IPS-20b (cell line): ENCODE measurements around the gene GSTO2.

Experiments used
- H3K27ac ChIP-seq: one replicate; pipeline ENCODE4 v1.5.1; 2013; ENCODE audit warnings: low read length
- H3K27me3 ChIP-seq: 2 replicates; pipeline ENCODE4 v1.6.1; 2013; ENCODE audit warnings: mild to moderate bottlenecking, low read length, inconsistent platforms; ENCODE audit not compliant: insufficient read depth
- H3K36me3 ChIP-seq: 2 replicates; pipeline ENCODE4 v1.6.1; 2013; ENCODE audit warnings: low read depth, mild to moderate bottlenecking, inconsistent platforms, low read length, moderate library complexity; ENCODE audit not compliant: insufficient read depth
- H3K4me1 ChIP-seq: 2 replicates; pipeline ENCODE4 v1.6.1; 2013; ENCODE audit warnings: mild to moderate bottlenecking, control low read depth, inconsistent platforms, low read length, moderate library complexity; ENCODE audit not compliant: insufficient read depth
- H3K4me3 ChIP-seq: 2 replicates; pipeline ENCODE4 v1.5.1; 2013; ENCODE audit warnings: mild to moderate bottlenecking, low read length, inconsistent platforms
- H3K9ac ChIP-seq: 2 replicates; pipeline ENCODE4 v1.6.1; 2013; ENCODE audit warnings: low read depth, mild to moderate bottlenecking, inconsistent platforms, low read length, moderate library complexity
- H3K9me3 ChIP-seq: 2 replicates; pipeline ENCODE4 v1.6.1; 2013; ENCODE audit warnings: mild to moderate bottlenecking, low read depth, low read length, inconsistent platforms; ENCODE audit not compliant: insufficient read depth

Gene GSTO2

GRCh38 chr10:104324931-104325330, 55.9 kb downstream of the GSTO2 start:
- Histone ChIP-seq H3K36me3 (no peaks in the 10 kb centered on the region; the same call in 1 of the 2 replicates), H3K4me3 (no peak overlapping the region), H3K9ac (no peak overlapping the region), H3K4me1 (peaks cover 59% of the 10 kb centered on the region), H3K27ac (no peak overlapping the region), H3K27me3 (no peaks in the 10 kb centered on the region), H3K9me3 (no peaks in the 10 kb centered on the region)

GRCh38 chr10:104325436-104326435, 56.8 kb downstream of the GSTO2 start:
- Histone ChIP-seq H3K27ac (no peak overlapping the region), H3K36me3 (no peaks in the 10 kb centered on the region; the same call in 1 of the 2 replicates), H3K27me3 (no peaks in the 10 kb centered on the region), H3K4me3 (no peak overlapping the region), H3K4me1 (peaks cover 64% of the 10 kb centered on the region), H3K9ac (no peak overlapping the region; the same call in 1 of the 2 replicates), H3K9me3 (no peaks in the 10 kb centered on the region)

GRCh38 chr10:104326991-104327610, 58.1 kb downstream of the GSTO2 start:
- Histone ChIP-seq H3K27ac (peak overlapping the region; percentile 88), H3K27me3 (no peaks in the 10 kb centered on the region), H3K4me3 (no peak overlapping the region), H3K9ac (peak overlapping the region; percentile 79; the same call in 1 of the 2 replicates), H3K4me1 (peaks cover 73% of the 10 kb centered on the region), H3K36me3 (no peaks in the 10 kb centered on the region; the same call in 1 of the 2 replicates), H3K9me3 (no peaks in the 10 kb centered on the region)

- H3K9ac ChIP-seq: peak overlapping the region; percentile 79; the same call in 1 of the 2 replicates
- H3K4me3 ChIP-seq: peak overlapping the region; percentile 51; the same call in 1 of the 2 replicates
- peaks cover 73% of the 10 kb centered on the region for H3K4me1 ChIP-seq
Observed at GRCh38 chr10:104327745-104328645, 59.0 kb downstream of the GSTO2 start.

DNA sequence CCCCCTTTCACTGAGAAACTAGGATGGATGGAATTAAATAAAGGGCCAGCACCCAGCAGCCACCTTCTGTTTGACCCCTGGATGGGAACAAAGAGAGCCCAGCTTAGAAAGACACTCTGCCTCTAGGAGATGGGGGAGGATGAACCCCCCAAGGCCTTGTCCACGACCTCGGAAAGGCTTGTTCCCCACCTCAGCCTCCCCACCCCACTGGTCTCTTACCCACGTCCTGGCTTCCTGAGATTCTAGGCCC, 59.6 kb downstream of the GSTO2 start:
- peak overlapping the region; percentile 88 for H3K27ac ChIP-seq
- peak overlapping the region; percentile 51 for H3K4me3 ChIP-seq
- H3K9ac ChIP-seq: peak overlapping the region; percentile 79
- H3K4me1 ChIP-seq: peaks cover 74% of the 10 kb centered on the region
- no peaks in the 10 kb centered on the region for H3K27me3 ChIP-seq
- H3K9me3 ChIP-seq: no peaks in the 10 kb centered on the region
- H3K36me3 ChIP-seq: no peaks in the 10 kb centered on the region; the same call in 1 of the 2 replicates

More at GRCh38 chr10:104327745-104328645, 59.0 kb downstream of the GSTO2 start:
- Histone ChIP-seq H3K27ac (peak overlapping the region; percentile 88), H3K9me3 (no peaks in the 10 kb centered on the region), H3K36me3 (no peaks in the 10 kb centered on the region; the same call in 1 of the 2 replicates), H3K27me3 (no peaks in the 10 kb centered on the region)

DNA sequence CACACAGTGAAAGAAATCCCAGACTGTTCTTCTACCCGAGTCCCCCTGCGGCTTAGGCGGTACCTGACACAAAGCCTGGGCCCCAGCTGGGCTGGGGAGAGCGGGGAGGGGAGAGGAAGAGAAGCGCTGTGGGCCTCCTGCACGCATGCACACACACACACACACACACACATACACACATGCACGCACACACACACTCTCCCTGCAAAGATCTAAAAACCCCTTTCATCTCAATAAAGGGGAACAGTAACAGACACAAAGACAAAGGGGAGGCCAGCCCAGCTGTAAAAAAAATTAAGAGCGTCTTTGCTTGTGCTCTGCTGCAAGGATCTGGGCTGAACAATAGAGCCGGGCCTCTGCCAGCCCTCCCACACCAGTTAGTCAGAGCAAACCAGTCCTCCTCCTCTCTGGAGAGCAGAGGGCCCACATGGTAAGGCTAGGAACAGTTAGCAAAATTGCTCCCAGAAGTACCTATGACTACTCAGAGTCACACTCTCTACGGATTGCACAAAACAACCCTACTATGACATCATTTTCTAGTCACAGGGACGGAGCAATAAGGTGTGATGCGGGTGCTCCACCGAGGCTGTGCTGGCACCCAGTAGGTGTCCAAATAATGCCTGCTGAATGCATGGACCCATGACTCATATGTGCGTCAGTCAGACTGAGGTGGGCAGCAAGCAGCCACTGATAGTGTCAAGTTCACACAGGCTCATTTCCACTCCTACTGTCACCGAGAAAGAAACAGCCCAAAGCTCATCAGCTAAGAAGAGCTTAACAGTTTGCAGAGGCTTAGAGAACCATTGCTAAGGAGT, 60.1 kb downstream of the GSTO2 start:
- Histone ChIP-seq H3K4me1 (peaks cover 74% of the 10 kb centered on the region), H3K4me3 (peak overlapping the region; percentile 51), H3K9me3 (no peaks in the 10 kb centered on the region), H3K9ac (peak overlapping the region; percentile 79), H3K36me3 (no peaks in the 10 kb centered on the region; the same call in 1 of the 2 replicates), H3K27me3 (no peaks in the 10 kb centered on the region), H3K27ac (peak overlapping the region; percentile 88)

DNA sequence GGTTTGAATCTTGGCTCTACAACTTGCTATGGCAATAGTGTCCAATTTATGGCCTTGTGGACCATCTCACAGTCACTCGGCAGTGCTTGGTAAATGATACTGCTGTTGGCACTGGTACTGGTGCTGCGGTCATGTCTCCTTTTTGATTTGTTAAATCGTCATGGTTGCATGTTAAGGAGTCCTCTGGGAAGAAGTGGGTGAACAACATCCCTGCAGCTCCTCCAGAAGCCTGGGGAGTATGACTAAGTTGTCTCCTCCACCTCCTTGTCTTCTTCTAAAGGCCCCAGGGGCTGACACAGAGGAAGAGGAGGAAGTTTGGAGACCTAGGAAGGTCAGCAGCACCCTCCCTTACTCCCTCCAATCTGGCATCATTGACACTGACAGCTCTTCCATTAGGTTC, 60.8 kb downstream of the GSTO2 start:
- Histone ChIP-seq H3K9ac (peak overlapping the region; percentile 79; the same call in 1 of the 2 replicates), H3K4me1 (peaks cover 78% of the 10 kb centered on the region), H3K27ac (peak overlapping the region; percentile 88), H3K36me3 (peaks cover 3% of the 10 kb centered on the region), H3K4me3 (0 out of 2 replicates have a peak overlapping the region, but pooled peaks have one; percentile 51), H3K9me3 (no peaks in the 10 kb centered on the region), H3K27me3 (no peaks in the 10 kb centered on the region)

DNA sequence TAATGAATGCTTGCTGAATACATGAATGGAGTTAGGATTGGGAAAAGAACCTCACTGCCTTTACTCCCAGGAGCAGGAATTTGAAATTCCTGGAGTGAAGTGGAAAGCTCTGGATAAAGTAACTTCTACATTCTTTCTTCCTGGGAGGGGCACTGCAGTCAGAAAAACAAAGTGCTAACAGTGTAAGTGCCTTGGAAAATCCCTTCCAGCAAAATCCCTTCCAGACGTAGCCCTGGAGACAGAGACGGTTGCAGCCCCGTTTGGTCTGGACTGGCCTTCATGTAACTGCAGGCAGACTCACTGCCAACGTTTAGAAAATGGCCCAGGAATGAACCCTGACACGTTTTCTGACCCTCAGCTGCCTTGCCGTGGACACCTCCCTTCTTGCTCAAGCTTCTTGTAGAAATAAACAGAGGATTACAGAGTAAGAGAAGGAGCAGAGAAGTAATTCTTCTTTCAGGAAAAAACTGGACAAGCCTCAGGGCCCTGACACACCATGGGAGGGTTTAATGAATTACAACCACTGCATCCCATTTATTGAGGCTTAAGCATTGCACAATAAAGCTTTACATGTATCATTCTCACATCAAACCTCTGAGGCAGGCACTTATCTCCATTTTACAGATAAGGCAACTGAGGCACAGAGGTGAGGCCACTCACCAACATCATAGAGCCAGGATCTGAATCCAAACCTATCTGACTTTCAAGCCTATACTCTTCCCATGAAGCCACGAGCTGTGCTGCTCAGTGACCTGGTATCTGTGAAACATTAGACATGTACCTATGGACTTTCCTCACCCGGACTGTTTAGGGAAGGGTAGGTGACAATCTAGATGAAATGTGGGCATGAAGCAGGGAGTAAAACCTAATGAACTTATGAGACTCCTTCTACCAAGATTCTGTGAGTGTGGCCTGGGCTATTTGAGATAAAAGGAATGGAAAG, 61.5 kb downstream of the GSTO2 start:
- peaks cover 79% of the 10 kb centered on the region for H3K4me1 ChIP-seq
- H3K27ac ChIP-seq: no peak overlapping the region
- H3K9ac ChIP-seq: peak overlapping the region; percentile 79; the same call in 1 of the 2 replicates

DNA sequence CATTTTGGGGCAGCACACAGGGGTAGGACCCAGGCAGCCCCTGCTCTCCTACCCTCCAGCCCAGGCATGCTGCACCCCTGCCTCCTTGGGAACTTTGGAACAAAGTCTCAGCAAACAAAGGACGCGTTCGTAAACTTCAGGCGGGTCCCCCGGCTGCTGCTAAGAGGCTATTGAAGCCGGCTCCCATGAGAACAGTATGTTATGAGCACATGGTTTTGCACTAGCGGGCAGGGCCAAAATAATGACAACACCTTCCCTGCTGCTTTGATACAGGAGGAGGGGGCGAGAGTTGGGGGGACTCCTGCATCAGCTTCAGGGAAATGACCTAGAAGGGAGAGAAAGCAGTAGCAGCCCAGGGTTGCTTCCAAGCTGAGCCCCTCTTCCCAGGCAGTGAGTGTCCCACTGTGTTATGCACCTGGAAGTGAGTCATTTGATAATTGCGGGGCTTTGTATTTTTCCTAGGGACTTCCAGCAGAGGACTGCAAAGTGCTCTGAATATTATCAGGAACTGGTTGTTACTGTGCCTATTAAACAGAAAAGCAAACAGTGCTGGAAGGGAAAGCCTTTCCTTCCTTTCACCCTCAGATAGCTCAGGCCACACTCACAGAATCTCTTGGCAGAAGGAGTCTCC, 62.3 kb downstream of the GSTO2 start:
- no peaks in the 10 kb centered on the region for H3K27me3 ChIP-seq
- H3K4me1 ChIP-seq: peaks cover 86% of the 10 kb centered on the region
- H3K36me3 ChIP-seq: peaks cover 4% of the 10 kb centered on the region; the same call in 1 of the 2 replicates
- no peaks in the 10 kb centered on the region for H3K9me3 ChIP-seq
- H3K27ac ChIP-seq: peak overlapping the region; percentile 35
- H3K9ac ChIP-seq: peak overlapping the region; percentile 79; the same call in 1 of the 2 replicates
- peak overlapping the region; percentile 35; the same call in 1 of the 2 replicates for H3K4me3 ChIP-seq

More for the DNA sequence above, 61.5 kb downstream of the GSTO2 start:
- peak overlapping the region; percentile 35; the same call in 1 of the 2 replicates for H3K4me3 ChIP-seq
- no peaks in the 10 kb centered on the region for H3K9me3 ChIP-seq
- peaks cover 4% of the 10 kb centered on the region for H3K36me3 ChIP-seq
- H3K27me3 ChIP-seq: no peaks in the 10 kb centered on the region
